Measurements from ENCODE around the gene AGMO.

Gene AGMO

GRCh38 chr7:15159261-15159660, 402.6 kb downstream of the AGMO start:
- Histone ChIP-seq H3K27me3 (ENCODE audit: low read length) (no peaks in the 10 kb centered on the region), H3K9ac (ENCODE audit: low read length) (no peak overlapping the region), H4K20me1 (ENCODE audit: low read depth, low read length) (no peaks in the 10 kb centered on the region), H3F3A (ENCODE audit: insufficient read depth) (no peaks in the 10 kb centered on the region), H3K4me2 (ENCODE audit: low read depth, low read length, poor library complexity, severe bottlenecking) (no peak overlapping the region), H3K36me3 (ENCODE audit: low read length) (no peaks in the 10 kb centered on the region), H3K79me2 (ENCODE audit: insufficient read depth, low read length) (no peaks in the 10 kb centered on the region), H3K4me3 (ENCODE audit: insufficient read depth, low read length, poor library complexity, severe bottlenecking) (no peak overlapping the region), H3K9me2 (replicated peaks; ENCODE audit: insufficient read depth, low read length) (no peaks in the 10 kb centered on the region), H2AFZ (ENCODE audit: low read depth, low read length, severe bottlenecking) (no peak overlapping the region), H3K9me3 (ENCODE audit: insufficient read depth, low read length) (no peaks in the 10 kb centered on the region), H3K27ac (ENCODE audit: low read depth, low read length) (no peak overlapping the region)
- TF ChIP-seq EZH2phosphoT487 (conservative IDR thresholded peaks at IDR 0.05; ENCODE audit: low read length) (no peak), CTCF (IDR thresholded peaks at IDR 0.05; ENCODE audit: insufficient read depth, low read length, poor library complexity, severe bottlenecking) (no peak)

- H3K4me2 ChIP-seq (ENCODE audit: low read depth, low read length, poor library complexity, severe bottlenecking): no peak overlapping the region
- no peak for TF ChIP-seq EZH2phosphoT487 (conservative IDR thresholded peaks at IDR 0.05; ENCODE audit: low read length)
- TF ChIP-seq CTCF (IDR thresholded peaks at IDR 0.05; ENCODE audit: insufficient read depth, low read length, poor library complexity, severe bottlenecking): no peak
- no peak overlapping the region for H3K4me3 ChIP-seq (ENCODE audit: insufficient read depth, low read length, poor library complexity, severe bottlenecking)
- H4K20me1 ChIP-seq (ENCODE audit: low read depth, low read length): no peaks in the 10 kb centered on the region
- H3K36me3 ChIP-seq (ENCODE audit: low read length): no peaks in the 10 kb centered on the region
- no peaks in the 10 kb centered on the region for H3K79me2 ChIP-seq (ENCODE audit: insufficient read depth, low read length)
- H3F3A ChIP-seq (ENCODE audit: insufficient read depth): no peaks in the 10 kb centered on the region
- no peak overlapping the region for H3K27ac ChIP-seq (ENCODE audit: low read depth, low read length)
- no peaks in the 10 kb centered on the region for H3K9me2 ChIP-seq (replicated peaks; ENCODE audit: insufficient read depth, low read length)
- no peaks in the 10 kb centered on the region for H3K27me3 ChIP-seq (ENCODE audit: low read length)
- H3K9me3 ChIP-seq (ENCODE audit: insufficient read depth, low read length): no peaks in the 10 kb centered on the region
- no peak overlapping the region for H2AFZ ChIP-seq (ENCODE audit: low read depth, low read length, severe bottlenecking)
- H3K9ac ChIP-seq (ENCODE audit: low read length): no peak overlapping the region
Measured at GRCh38 chr7:15158141-15158810, 403.5 kb downstream of the AGMO start.

All from SU-DHL-6 (cell line).